Hematopoietic multipotent progenitor cell treated with erythropoietin and hydrocortisone succinate and interleukin-3 and kit ligand, for 17 days (in vitro differentiated cells): Measurements from ENCODE around the gene IL22RA2.
"Not testable (repeated sequence)": the region's sequence is repeated elsewhere in the genome, so short reads cannot be mapped to it uniquely, and the experiment has no call there.

Source experiments
- DNase-seq: peaks from one replicate; pipeline ENCODE4 v3.0.0-alpha.2; 2015; ENCODE audit warnings: low spot score

The IL22RA2 gene

DNA sequence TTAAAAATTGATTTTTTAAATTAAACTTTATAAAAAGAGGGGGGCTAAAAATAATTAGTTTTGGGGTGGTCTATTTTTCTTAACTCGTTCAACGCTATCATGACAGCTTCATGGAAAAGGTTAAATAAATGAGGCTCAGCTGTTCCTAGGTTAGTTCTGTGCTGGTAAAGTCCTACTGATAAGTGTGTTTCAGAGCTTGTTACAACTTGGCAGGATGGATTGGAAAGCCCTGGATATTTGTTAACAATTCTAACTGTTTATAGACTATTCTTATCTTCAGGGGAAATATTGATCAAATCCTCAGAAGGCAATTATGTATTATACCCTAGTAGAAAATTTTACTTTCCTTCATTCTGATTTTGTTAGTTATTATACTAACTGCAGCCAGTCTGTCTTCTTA lies 50.4 kb downstream of the IL22RA2 start:
- no peak for DNase-seq

DNA sequence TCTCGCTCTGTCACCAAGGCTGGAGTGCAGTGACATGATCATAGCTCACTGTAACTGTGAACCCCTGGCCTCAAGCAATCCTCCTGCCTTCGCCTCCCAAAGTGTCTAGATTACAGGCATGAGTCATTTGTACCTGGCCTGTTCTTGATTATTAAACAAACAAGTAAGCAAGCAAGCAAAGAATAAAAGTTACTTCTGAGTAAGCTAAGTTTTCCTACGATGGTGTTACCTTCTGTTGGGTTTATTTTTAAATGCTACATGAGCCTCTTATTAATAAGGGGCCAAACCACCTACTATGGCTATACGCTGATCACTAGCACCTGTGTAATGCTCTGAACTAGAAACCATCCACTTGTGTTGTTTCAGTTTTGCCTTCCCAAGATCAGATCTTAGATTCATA lies 50.8 kb downstream of the IL22RA2 start:
- DNase-seq, result no peak

DNA sequence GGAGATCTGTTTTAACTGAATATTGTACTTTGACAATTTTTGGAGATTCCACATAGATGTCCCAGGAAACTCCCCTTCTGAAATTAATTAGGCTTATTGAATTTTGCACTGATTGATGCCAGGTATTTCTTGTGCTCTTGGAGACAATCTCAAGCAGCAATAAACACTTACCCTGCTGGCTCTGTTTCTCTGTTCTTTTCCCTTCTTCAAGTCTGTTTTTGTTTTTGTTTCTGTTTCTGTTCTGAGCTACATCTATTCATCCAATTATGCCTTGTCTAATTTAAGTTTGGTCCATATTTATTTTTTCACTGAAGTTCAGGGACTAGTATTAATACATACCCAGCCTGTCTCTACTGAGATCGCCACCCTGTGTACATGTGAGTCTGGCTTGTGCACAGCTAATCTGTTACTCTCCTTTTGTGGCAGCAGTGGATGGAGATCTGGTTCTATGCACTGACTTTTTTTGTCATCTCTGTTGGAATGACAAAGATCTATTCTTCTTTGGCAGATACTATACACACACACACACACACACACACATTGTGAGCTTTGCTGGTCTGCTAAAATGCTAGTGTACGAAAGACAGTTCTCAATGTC lies 51.9 kb downstream of the IL22RA2 start:
- DNase-seq, result no peak

DNA sequence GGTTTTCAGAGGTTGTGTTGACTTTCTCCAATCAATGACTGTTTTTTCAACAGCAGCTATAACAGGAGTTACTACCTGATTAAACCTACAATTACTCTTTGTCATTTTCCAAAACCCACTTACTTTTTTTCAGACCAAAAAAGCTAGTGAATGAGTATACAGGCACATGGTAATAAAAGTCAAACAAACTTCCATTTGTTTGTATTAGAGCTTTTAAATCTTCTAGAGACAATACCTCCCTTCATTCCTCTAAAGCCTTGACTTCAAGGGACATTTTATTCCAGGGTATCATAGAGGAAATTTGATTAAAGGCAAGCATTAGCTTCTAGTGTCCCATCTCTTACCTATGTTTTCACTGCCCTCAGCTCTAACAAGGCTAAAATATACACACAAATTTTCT lies 52.7 kb downstream of the IL22RA2 start:
- DNase-seq, result no peak

DNA sequence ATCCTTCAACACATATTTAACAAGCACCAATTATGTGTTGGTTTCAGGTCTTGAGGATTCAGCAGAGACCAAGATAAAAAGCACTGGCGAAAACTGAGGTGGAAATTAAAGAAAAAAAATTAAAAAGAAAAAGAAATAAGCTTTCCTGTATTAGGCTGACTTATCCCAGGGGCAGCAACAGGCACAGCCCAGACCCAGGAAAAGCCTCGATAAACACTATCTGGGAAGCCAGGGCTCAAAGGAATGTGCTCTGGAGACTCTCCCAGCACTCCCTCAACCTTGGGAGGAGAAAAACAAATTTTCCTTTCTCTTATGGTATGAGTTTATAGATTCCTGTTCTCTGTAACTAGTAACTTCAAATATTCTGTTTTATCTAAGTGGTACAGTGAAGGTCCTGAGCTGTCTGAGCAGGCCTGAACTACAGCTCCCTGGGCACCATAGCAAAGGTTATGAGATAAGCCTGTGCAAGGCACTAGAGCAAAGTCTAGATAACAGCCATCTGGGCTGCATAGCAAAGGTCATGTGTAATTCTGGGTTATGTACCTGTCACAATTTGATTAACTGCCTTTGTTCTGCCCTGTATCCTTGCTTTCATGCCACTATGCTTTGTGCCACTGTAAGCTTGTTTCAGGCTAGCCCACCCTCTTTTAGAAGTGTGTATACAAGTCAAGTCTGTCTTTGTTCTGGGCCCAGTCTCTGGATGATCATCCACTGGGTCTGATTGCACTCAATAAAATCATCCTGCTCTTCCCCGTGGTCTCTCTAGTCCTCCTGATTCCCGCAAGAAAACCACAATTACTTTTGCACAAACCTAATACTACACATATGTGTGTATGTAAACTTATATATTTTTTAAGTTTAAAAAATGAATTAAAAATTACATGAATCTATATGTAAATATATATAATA lies 54.0 kb downstream of the IL22RA2 start:
- no peak for DNase-seq

DNA sequence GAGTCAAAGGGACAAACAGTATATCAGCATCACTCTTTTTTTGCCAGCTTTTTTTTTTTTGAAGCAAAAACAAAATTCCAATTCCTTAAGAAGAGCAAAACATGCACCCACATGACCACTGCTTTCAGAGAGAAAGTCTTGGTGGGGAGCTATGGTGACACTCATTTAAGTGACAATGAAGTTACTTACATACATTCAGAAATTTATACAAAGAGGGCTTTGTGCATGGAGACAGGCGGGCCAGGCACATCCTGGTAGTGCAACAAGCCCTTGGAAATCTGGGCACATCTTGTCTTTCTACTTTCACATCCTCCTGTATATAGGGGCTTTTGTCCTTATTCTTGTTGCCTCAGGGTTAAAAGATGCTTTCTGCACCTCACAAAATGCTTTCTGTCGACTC lies 55.9 kb downstream of the IL22RA2 start:
- no peak for DNase-seq

DNA sequence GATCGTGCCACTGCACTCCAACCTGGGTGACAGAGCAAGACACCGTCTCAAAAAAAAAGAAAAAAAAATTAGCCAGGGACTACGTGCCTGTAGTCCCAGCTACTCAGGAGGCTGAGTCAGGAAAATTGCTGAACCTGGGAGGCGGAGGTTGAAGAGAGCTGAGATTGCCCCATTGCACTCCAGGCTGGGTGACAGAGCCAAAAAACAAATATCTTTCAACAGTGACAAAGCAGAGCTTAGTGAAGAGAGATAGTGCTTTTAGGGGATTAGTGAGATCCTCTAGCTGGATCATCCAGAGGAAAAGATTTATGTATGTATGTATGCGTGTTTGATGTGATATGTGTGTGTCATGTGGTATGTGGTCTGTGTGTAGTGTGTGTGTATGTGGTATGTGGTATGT lies 56.6 kb downstream of the IL22RA2 start:
- DNase-seq, result no peak

DNA sequence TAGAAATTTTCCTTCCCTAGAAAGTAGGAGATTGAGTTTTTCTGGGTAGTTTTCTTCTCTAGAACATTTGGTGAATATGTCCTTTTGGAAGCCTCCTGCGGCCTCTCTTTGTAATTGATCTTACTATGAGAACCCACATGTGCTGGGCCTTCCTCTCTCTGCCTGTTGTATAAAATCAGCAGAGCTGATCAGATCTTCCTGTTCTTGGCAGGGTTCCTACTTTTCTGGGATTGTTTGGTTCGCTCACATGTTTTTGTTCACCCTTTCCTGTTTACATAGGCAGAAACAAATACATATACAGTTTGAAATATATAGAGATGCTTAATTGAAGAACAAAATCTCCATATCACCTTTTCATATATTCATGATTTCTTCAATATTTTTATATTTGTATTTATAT lies 57.8 kb downstream of the IL22RA2 start:
- no peak for DNase-seq

DNA sequence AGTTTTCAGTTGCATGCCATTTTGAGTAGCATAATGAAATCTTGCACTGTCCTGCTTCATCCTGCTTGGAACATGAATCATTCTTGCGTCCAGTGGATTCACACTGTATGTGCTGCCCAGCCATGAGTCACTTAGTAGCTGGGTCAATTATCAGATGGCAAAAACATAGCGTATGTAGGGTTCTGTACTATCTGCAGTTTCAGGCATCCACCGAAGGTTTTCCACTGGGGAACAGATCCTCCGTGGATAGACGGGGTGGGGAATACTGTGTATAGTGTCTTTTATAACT lies 61.4 kb downstream of the IL22RA2 start:
- no peak for DNase-seq

DNA sequence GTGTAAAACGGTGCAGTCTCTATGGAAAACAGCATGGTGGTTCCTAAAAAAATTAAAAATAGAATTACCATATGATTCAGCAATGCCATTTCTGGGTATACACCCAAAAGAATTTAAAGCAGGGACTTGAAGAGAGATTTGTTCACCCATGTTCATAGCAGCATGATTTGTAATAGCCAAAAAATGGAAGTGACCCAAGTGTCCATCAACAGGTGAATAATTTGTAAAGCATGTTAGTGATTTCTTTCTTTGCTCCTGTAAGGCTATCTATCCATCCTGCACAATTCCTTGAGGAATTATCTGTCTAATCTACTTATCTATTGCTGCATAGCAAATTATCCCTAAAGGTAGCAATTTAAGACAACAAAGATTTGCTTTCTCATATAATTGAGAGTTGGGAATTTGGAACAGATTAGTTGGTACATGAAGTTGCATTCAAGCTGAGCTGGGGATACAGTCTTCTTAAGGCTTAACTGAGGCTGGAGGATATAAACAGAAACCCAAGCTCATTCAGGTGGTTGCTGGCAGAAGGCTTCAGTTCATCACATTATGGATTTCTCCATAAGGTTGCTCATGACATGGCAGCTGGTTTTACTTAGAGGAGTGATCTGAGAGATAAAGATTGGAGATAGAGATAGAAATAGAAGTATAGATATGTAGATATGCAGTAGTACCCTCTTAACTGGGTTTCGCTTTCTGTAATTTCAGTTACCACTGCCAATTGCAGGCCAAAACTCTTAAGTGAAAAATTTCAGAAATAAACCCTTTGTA lies 62.0 kb downstream of the IL22RA2 start:
- no peak for DNase-seq

DNA sequence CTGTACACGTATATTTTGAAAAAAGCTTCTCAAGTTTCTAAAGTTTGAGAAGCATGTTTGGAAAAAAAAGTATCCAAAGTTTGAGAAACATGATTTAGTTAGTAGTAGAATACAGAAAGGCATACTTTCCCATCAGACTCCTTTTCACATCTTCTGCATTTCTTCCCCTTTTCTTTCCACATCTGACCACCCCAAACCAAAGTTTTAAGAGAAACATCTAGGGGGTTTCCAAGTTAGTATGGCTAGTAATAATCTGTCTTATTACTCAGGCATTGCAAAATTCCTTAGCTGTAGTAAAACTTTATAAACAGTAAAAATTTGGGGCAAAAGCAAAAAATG lies 65.7 kb downstream of the IL22RA2 start:
- no peak for DNase-seq

DNA sequence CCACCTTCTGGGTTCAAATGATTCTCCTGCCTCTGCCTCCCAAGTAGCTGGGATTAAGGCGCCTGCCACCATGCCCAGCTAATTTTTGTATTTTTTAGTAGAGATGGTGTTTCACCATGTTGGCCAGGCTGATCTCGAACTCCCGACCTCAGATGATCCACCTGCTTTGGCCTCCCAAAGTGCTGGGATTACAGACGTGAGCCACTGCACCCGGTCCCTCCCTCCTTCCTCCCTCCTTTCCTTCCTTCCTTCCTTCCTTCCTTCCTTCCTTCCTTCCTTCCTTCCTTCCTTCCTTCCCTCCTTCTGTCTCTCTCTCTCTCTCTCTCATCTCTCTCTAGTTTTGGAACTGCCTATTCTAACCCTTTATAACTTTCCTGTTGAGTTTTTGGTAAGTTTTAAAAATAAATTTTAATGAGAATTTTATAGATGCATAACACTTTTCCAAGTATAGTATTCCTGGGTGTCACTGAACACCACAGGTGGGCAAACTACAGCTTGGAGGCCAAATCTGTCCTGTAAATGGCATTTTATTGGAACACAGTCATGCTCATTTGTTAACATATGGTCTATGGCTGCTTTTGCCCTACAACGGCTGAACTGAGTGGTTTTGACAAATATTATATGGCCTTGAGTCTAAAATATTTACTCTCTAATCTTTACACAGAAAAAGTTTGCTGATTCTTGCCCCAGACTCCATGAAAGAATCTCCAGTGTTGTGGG lies 66.2 kb downstream of the IL22RA2 start:
- DNase-seq, result not testable (repeated sequence)

DNA sequence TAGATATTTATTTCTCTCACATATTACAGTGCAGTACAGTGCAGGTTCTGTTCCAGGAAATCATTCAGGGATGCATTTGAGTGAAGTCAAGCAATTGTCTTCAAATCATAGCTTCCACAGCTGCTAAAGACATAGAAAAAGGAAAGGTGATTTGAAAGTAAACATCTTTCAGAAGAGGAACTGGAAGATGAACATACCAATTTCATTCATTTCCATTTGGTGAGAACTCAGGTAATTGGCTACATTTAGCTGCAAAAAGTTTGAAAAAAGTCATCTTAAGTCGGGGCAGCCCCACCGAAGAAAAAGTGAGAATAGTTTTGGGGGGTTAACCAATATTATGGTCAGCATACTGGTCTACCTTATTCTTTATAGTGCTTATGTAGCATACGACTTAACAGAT lies 67.3 kb downstream of the IL22RA2 start:
- no peak for DNase-seq

DNA sequence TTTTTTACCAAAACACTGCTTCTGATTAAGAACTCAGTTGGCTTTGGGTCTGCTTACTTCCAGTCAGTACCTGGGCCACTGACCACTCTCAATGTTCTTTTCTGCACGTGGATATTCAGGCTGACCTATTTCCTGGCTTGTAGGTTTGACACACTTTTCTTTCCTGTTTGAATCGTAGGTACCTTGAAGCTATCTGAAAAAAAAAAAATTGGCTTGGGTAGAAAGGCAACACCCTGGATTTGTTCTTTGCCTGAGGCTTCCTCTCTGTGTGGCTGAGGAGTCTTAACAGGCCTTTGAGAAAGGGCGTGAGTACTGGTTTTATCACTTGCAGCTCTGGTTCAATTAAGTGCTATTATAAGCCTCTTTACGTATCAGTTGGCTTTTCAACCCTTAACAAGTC lies 68.1 kb downstream of the IL22RA2 start:
- DNase-seq, result no peak

DNA sequence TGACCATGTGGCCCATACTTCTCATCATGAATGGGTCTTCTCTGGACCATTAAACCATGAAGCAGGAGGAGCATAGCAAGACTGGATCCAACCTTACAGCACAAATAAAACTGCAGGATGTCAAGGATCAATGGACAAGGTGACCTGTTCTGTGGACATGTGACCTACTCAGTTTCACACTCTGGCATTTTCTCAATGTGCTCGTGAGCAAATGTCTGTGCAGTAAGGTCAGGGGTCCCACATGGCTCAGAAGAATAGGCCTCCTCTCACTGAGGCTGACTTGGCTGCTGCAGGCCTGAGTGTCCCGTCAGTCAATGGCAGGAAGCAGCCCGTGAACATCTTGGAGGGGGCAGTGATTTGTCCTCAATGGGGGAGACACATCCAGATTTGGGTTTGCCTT lies 68.5 kb downstream of the IL22RA2 start:
- no peak for DNase-seq

DNA sequence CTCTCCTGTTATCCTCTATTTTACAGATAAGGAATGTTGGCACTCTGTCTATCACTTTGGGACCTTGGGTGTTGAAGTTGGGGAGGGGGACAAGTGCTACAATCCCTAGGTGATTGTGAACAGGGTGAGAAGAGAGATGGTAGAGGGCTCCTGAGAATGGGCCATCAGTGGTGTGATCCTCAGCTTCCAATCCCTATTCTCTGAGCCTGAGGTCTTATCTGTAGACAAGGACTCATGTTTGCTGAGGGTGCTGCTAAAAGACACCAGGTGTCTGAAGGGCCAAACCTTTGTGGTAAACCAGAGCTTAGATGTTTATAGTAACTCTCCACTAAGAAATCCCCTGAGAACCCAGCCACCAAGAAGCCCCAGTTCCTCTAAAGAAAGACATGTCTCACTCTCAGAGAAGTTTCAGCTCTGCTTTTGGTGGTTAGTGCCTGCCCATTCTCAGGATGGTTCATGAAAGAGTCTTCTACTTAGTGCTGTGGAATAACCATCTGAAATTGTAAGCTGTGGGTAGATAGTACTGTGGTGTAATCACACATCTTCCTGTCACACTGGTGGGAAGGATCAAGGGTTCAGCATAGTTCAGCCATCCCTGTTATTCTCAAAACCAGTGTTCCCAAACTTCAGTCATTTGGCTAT lies 70.5 kb downstream of the IL22RA2 start:
- DNase-seq, result no peak

DNA sequence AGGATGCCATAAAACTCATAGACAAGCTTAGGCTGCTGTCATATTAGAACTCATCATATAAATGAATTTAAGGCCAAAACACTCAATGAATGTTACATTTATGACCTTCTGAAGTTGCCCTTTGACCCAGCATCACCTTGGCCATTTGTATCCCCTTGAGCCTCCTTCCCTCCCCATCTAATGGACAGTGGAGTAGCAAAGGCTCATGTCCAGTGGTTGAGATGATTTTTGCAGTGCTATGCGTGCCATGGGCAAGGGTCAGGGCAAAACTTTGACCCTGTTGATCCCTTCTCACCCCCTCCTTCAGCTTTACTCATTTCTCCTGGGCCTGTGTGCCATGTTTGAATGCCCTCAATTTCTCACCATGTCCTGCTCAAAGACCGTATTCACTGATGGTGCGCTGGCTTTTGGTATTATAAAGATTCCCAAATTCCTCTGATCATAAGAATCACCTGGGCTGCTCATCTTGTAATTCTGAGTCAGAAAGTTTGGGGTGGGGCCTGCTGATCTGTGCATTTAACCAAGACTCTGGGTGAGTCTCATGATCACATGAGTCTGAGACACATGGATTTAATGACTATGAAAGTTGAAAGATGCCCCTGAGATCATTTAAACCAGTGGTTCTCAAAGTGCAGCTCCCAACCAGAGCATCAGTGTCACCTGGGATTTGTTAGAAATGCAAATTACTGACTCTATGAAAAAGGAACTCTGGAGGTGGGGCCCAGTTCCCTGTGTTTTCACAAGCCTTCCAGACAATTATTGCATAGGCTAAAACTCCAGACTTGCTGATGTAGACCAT lies 71.2 kb downstream of the IL22RA2 start:
- no peak for DNase-seq

DNA sequence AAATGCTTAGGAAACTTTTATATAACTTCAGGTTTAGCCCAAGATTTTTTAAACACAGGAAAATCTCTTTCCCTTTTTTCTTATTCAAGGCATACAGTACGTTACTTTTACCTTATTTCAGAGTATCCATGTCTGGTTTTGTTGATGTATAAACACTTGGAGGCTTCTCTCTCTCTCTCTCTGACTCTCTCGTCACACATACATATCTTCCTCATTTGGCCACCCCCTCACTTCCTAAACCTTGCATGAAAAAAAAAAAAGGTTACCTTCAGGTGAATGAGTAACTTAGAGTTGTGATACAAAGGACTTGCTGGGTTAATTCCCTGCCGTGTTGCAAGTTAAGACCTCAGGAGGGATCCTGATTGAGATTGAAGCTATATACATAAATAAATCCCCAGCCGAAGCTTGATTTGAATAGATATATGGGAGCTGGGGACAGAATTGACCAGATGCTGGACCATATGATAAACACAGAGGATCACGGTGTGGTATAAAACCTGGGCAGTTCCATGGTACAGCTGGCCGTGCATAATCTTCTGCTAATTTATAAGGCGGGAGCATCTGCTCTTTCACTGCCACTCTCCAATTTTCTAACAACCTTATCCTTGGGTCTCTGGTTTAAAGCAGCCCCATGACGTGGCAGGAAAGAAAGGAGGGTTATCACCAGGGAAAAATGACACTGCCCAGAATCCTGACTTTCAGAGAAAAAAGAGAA lies 73.6 kb downstream of the IL22RA2 start:
- no peak for DNase-seq

DNA sequence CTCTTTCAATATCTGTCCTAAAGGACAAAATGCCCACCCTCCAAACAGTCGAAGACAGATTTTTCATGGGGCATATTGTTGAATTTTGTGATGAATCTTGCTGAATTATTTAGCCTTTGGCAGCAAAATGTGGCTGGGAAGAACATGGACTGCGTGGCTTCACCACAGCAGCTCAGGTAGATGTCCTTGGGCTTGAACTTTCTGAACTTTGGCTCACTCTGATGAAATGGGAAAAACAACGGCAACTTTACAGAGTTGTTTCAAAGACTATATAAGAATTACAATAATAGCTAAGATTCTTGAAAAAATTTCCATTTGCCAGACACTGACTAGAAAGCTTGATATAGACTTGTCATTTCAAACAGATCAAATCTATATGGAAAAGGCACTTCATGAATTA lies 75.9 kb downstream of the IL22RA2 start:
- DNase-seq, result no peak

DNA sequence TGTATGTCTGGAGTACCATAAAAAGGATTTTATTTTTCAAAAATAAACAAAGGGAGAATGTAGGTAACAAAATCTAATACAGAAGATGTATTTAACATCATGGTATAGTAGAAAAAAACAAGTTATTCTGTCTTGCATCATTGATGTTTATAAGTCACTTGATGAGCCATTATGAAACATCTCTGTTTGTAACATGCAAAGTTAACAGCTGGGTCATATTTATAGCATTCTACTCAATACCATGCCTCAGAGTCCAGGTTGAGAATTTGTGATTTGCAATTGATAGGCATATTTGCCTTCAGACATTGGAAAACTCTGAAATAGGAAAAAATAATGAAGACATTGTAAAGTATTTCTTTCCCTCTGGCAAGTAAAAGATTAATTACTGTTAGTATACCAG lies 76.4 kb downstream of the IL22RA2 start:
- no peak for DNase-seq
